HepG2 (cell line): ENCODE data around the gene ZNF341. TPM values are rescaled to one million over a fixed set of nuclear protein-coding genes. Genes with fewer than 3 reads are reported as not detected.

Experiments used
- ATF7 ChIP-seq, 2 experiments: fragments of 450-650 bp in 1 of 2; sonication (generic) in 1 of 2; formaldehyde crosslinking in 1 of 2; IDR thresholded peaks; 2 replicates each; pipeline versions ENCODE4 v1.4.0 to v1.6.1; 2016 to 2020; ENCODE audit warnings: antibody characterized with exemption in 1 of 2, mild to moderate bottlenecking in 1 of 2, missing genetic modification reagents in 1 of 2
- FOXA1 ChIP-seq, 2 experiments: fragments of 450-650 bp in 1 of 2; sonication (generic) in 1 of 2; formaldehyde crosslinking in 1 of 2; IDR thresholded peaks; 2 replicates each; pipeline versions ENCODE4 v1.4.0 to v1.6.1; 2016 to 2020; ENCODE audit warnings: missing genetic modification reagents in 1 of 2
- GLI4 ChIP-seq: sonication (generic); formaldehyde crosslinking; IDR thresholded peaks from 2 replicates; pipeline ENCODE4 v1.5.1; 2020; ENCODE audit warnings: missing genetic modification reagents, mild to moderate bottlenecking, moderate library complexity, borderline replicate concordance
- MAF1 ChIP-seq: sonication (generic); formaldehyde crosslinking; IDR thresholded peaks from 2 replicates; pipeline ENCODE4 v1.5.0; 2020; ENCODE audit warnings: missing genetic modification reagents, borderline replicate concordance
- MYNN ChIP-seq: sonication (generic); formaldehyde crosslinking; IDR thresholded peaks from 2 replicates; pipeline ENCODE4 v1.4.0; 2020; ENCODE audit warnings: mild to moderate bottlenecking, low read depth, missing genetic modification reagents
- NFIB ChIP-seq: sonication (generic); formaldehyde crosslinking; IDR thresholded peaks from 2 replicates; pipeline ENCODE4 v1.9.0; 2021; ENCODE audit warnings: missing genetic modification reagents, mild to moderate bottlenecking, borderline replicate concordance
- NR2F2 ChIP-seq: IDR thresholded peaks from 2 replicates; pipeline ENCODE4 v1.6.1; 2012; ENCODE audit warnings: low read depth, inconsistent platforms, borderline replicate concordance
- PHF21A ChIP-seq: sonication (generic); formaldehyde crosslinking; IDR thresholded peaks from 2 replicates; pipeline ENCODE4 v1.5.0; 2020; ENCODE audit warnings: mild to moderate bottlenecking, missing genetic modification reagents
- THYN1 ChIP-seq: sonication (generic); formaldehyde crosslinking; IDR thresholded peaks from 2 replicates; pipeline ENCODE4 v1.8.1; 2023; ENCODE audit warnings: low read depth, mild to moderate bottlenecking, moderate library complexity, missing genetic modification reagents, borderline replicate concordance
- YY1 ChIP-seq: IDR thresholded peaks from 2 replicates; pipeline ENCODE4 v1.6.1; 2011; ENCODE audit warnings: low read length, low read depth, moderate library complexity, mild to moderate bottlenecking; ENCODE audit not compliant: insufficient read depth, insufficient replicate concordance
- ZFAT ChIP-seq: sonication (generic); formaldehyde crosslinking; conservative IDR thresholded peaks from 2 replicates; pipeline ENCODE4 v1.8.1; 2023; ENCODE audit warnings: missing genetic modification reagents, inconsistent platforms
- ZNF180 ChIP-seq: sonication (generic); formaldehyde crosslinking; IDR thresholded peaks from 2 replicates; pipeline ENCODE4 v1.4.0; 2020; ENCODE audit warnings: low read depth, missing genetic modification reagents, borderline replicate concordance
- ZNF570 ChIP-seq: sonication (generic); formaldehyde crosslinking; IDR thresholded peaks from 2 replicates; pipeline ENCODE4 v1.4.0; 2020; ENCODE audit warnings: mild to moderate bottlenecking, missing genetic modification reagents, borderline replicate concordance
- ZNF598 ChIP-seq: sonication (generic); formaldehyde crosslinking; IDR thresholded peaks from 2 replicates; pipeline ENCODE4 v1.5.1; 2020; ENCODE audit warnings: mild to moderate bottlenecking, missing genetic modification reagents, borderline replicate concordance
- ZNF781 ChIP-seq: sonication (generic); formaldehyde crosslinking; IDR thresholded peaks from 2 replicates; pipeline ENCODE4 v1.5.1; 2020; ENCODE audit warnings: borderline replicate concordance, mild to moderate bottlenecking, missing genetic modification reagents; ENCODE audit errors: not compliant biosample characterization
- polyA plus RNA-seq, 8 experiments: library from polyadenylated mRNA; depleted of rRNA in 3 of 8; stranded (reverse) in 7 of 8; unstranded in 1 of 8; fragments of >200 nt; fragmentation: Illumina TruSeq in 4 of 8; extraction: Trizol in 4 of 8; gene quantifications; 2 replicates each; pipeline versions ENCODE4 v1.2.1 to v1.2.3, GENCODE V29; 2011 to 2016; ENCODE audit warnings: low read depth in 4 of 8, missing spikeins in 1 of 8, mixed read lengths in 1 of 8; ENCODE audit not compliant: insufficient read depth in 1 of 8
- total RNA-seq, 5 experiments: library from RNA; depleted of rRNA; stranded (reverse); fragments of >200 nt; fragmentation: Illumina TruSeq; extraction: Trizol; gene quantifications; 2 replicates each; pipeline ENCODE4 v1.2.3, GENCODE V29; 2016; ENCODE audit warnings: low read depth in 1 of 5
- TF ChIP-seq, protein P1 (sequence below): IDR thresholded peaks from 2 replicates; pipeline ENCODE4 v1.6.1; 2016; ENCODE audit warnings: missing compliant biosample characterization, missing genetic modification reagents, borderline replicate concordance
- TF ChIP-seq, protein P2 (sequence below): sonication (generic); formaldehyde crosslinking; IDR thresholded peaks from 2 replicates; pipeline ENCODE4 v1.4.0; 2020; ENCODE audit warnings: missing genetic modification reagents, mild to moderate bottlenecking, borderline replicate concordance
- TF ChIP-seq, protein P3 (sequence below): sonication (generic); formaldehyde crosslinking; IDR thresholded peaks from 2 replicates; pipeline ENCODE4 v1.9.0; 2021; ENCODE audit warnings: missing genetic modification reagents, borderline replicate concordance
- TF ChIP-seq, protein P4 (sequence below): sonication (generic); formaldehyde crosslinking; IDR thresholded peaks from 2 replicates; pipeline ENCODE4; 2020; ENCODE audit warnings: missing genetic modification reagents, mild to moderate bottlenecking, borderline replicate concordance

ZNF341 gene
- total and polyA plus RNA-seq, 2 of the 13 experiments (the other 11 are each of a cell fraction or from before 2014, with no cell fraction given), result 1.1 to 2.2 TPM

DNA sequence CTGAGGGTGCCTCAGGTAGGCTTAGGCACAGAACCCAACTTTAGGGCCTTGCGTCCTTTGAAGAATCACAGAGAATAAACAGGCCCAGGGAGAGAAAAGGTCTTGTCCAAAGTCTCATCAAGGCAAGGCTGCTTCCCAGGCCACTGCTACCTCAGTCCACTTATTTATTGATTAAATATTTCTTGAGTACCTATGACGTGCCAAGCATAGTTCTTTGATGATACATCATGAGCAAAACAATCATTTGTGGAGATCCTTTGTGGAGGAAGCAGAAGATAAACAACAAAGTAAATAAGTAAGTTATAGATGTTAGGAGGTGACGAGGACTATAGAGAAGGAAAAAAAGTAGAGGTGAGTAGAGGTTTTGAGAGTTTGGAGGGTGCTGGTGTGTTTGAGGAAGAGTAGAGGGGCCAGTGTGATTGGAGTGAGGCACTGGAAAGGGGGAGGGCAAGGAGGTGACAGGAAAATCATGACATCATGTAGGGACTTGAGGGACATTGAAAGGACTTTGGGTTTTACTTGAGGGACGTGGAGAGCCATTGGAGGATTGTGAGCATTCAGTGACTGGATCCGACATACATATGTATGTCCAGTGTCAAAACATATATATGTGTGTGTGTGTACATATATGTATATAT is 65.2 kb downstream of the ZNF341 start (continued):
- TF ChIP-seq GLI4 (CRISPR knock-in tag), result no peak
- TF ChIP-seq, protein P1, sequence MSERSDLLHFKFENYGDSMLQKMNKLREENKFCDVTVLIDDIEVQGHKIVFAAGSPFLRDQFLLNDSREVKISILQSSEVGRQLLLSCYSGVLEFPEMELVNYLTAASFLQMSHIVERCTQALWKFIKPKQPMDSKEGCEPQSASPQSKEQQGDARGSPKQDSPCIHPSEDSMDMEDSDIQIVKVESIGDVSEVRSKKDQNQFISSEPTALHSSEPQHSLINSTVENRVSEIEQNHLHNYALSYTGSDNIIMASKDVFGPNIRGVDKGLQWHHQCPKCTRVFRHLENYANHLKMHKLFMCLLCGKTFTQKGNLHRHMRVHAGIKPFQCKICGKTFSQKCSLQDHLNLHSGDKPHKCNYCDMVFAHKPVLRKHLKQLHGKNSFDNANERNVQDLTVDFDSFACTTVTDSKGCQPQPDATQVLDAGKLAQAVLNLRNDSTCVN (CRISPR knock-in tag), result no peak
- no peak for TF ChIP-seq NR2F2
- peak; percentile 89 for TF ChIP-seq ATF7 (IDR thresholded peaks at IDR 0.05)
- no peak for TF ChIP-seq ATF7 (CRISPR knock-in tag; IDR thresholded peaks at IDR 0.05)
- TF ChIP-seq, protein P2, sequence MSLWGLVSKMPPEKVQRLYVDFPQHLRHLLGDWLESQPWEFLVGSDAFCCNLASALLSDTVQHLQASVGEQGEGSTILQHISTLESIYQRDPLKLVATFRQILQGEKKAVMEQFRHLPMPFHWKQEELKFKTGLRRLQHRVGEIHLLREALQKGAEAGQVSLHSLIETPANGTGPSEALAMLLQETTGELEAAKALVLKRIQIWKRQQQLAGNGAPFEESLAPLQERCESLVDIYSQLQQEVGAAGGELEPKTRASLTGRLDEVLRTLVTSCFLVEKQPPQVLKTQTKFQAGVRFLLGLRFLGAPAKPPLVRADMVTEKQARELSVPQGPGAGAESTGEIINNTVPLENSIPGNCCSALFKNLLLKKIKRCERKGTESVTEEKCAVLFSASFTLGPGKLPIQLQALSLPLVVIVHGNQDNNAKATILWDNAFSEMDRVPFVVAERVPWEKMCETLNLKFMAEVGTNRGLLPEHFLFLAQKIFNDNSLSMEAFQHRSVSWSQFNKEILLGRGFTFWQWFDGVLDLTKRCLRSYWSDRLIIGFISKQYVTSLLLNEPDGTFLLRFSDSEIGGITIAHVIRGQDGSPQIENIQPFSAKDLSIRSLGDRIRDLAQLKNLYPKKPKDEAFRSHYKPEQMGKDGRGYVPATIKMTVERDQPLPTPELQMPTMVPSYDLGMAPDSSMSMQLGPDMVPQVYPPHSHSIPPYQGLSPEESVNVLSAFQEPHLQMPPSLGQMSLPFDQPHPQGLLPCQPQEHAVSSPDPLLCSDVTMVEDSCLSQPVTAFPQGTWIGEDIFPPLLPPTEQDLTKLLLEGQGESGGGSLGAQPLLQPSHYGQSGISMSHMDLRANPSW (CRISPR knock-in tag), result no peak
- TF ChIP-seq NFIB (CRISPR knock-in tag), result no peak
- no peak for TF ChIP-seq ZNF180 (CRISPR knock-in tag)
- no peak for TF ChIP-seq MAF1 (CRISPR knock-in tag)
- TF ChIP-seq PHF21A (CRISPR knock-in tag), result no peak
- TF ChIP-seq FOXA1 (IDR thresholded peaks at IDR 0.05), result peak; percentile 60
- peak; percentile 22; the same call in 1 of the 2 replicates for TF ChIP-seq FOXA1 (CRISPR knock-in tag; IDR thresholded peaks at IDR 0.05)
- TF ChIP-seq YY1, result no peak
- TF ChIP-seq ZFAT (CRISPR knock-in tag), result no peak
- TF ChIP-seq ZNF570 (CRISPR knock-in tag), result no peak
- no peak for TF ChIP-seq MYNN
- TF ChIP-seq, protein P3, sequence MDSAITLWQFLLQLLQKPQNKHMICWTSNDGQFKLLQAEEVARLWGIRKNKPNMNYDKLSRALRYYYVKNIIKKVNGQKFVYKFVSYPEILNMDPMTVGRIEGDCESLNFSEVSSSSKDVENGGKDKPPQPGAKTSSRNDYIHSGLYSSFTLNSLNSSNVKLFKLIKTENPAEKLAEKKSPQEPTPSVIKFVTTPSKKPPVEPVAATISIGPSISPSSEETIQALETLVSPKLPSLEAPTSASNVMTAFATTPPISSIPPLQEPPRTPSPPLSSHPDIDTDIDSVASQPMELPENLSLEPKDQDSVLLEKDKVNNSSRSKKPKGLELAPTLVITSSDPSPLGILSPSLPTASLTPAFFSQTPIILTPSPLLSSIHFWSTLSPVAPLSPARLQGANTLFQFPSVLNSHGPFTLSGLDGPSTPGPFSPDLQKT (CRISPR knock-in tag), result no peak
- no peak for TF ChIP-seq THYN1
- TF ChIP-seq, protein P4, sequence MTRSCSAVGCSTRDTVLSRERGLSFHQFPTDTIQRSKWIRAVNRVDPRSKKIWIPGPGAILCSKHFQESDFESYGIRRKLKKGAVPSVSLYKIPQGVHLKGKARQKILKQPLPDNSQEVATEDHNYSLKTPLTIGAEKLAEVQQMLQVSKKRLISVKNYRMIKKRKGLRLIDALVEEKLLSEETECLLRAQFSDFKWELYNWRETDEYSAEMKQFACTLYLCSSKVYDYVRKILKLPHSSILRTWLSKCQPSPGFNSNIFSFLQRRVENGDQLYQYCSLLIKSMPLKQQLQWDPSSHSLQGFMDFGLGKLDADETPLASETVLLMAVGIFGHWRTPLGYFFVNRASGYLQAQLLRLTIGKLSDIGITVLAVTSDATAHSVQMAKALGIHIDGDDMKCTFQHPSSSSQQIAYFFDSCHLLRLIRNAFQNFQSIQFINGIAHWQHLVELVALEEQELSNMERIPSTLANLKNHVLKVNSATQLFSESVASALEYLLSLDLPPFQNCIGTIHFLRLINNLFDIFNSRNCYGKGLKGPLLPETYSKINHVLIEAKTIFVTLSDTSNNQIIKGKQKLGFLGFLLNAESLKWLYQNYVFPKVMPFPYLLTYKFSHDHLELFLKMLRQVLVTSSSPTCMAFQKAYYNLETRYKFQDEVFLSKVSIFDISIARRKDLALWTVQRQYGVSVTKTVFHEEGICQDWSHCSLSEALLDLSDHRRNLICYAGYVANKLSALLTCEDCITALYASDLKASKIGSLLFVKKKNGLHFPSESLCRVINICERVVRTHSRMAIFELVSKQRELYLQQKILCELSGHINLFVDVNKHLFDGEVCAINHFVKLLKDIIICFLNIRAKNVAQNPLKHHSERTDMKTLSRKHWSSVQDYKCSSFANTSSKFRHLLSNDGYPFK (CRISPR knock-in tag), result no peak
- TF ChIP-seq ZNF781 (CRISPR knock-in tag), result no peak
- TF ChIP-seq ZNF598, result no peak
